Measurements from ENCODE around the gene UBE2H.

Gene UBE2H

GRCh38 chr7:129993275-129993674 lies 40.5 kb upstream of the UBE2H start:
- no peaks in the 10 kb centered on the region for H3K79me2 ChIP-seq (ENCODE audit: insufficient read depth, low read length)
- TF ChIP-seq EZH2phosphoT487 (conservative IDR thresholded peaks at IDR 0.05; ENCODE audit: low read length), result no peak
- no peak for TF ChIP-seq CTCF (IDR thresholded peaks at IDR 0.05; ENCODE audit: insufficient read depth, low read length, poor library complexity, severe bottlenecking)

GRCh38 chr7:129990403-129991192 lies 37.8 kb upstream of the UBE2H start:
- Histone ChIP-seq H3K27ac (ENCODE audit: low read depth, low read length) (no peak overlapping the region), H2AFZ (ENCODE audit: low read depth, low read length, severe bottlenecking) (no peak overlapping the region), H4K20me1 (ENCODE audit: low read depth, low read length) (no peaks in the 10 kb centered on the region), H3K9me2 (replicated peaks; ENCODE audit: insufficient read depth, low read length) (no peaks in the 10 kb centered on the region), H3K27me3 (ENCODE audit: low read length) (no peaks in the 10 kb centered on the region), H3K79me2 (ENCODE audit: insufficient read depth, low read length) (no peaks in the 10 kb centered on the region), H3K4me3 (ENCODE audit: insufficient read depth, low read length, poor library complexity, severe bottlenecking) (no peak overlapping the region), H3F3A (ENCODE audit: insufficient read depth) (no peaks in the 10 kb centered on the region), H3K36me3 (ENCODE audit: low read length) (no peaks in the 10 kb centered on the region), H3K9ac (ENCODE audit: low read length) (no peak overlapping the region), H3K9me3 (ENCODE audit: insufficient read depth, low read length) (no peaks in the 10 kb centered on the region), H3K4me2 (ENCODE audit: low read depth, low read length, poor library complexity, severe bottlenecking) (no peak overlapping the region)
- TF ChIP-seq CTCF (IDR thresholded peaks at IDR 0.05; ENCODE audit: insufficient read depth, low read length, poor library complexity, severe bottlenecking), result no peak
- no peak for TF ChIP-seq EZH2phosphoT487 (conservative IDR thresholded peaks at IDR 0.05; ENCODE audit: low read length)

More at GRCh38 chr7:129993275-129993674, 40.5 kb upstream of the UBE2H start:
- H2AFZ ChIP-seq (ENCODE audit: low read depth, low read length, severe bottlenecking), result no peak overlapping the region
- no peak overlapping the region for H3K9ac ChIP-seq (ENCODE audit: low read length)
- H4K20me1 ChIP-seq (ENCODE audit: low read depth, low read length), result no peaks in the 10 kb centered on the region
- H3K36me3 ChIP-seq (ENCODE audit: low read length), result no peaks in the 10 kb centered on the region
- H3K4me3 ChIP-seq (ENCODE audit: insufficient read depth, low read length, poor library complexity, severe bottlenecking), result no peak overlapping the region
- no peaks in the 10 kb centered on the region for H3K9me3 ChIP-seq (ENCODE audit: insufficient read depth, low read length)
- H3K27ac ChIP-seq (ENCODE audit: low read depth, low read length), result no peak overlapping the region
- H3K4me2 ChIP-seq (ENCODE audit: low read depth, low read length, poor library complexity, severe bottlenecking), result no peak overlapping the region
- no peaks in the 10 kb centered on the region for H3K9me2 ChIP-seq (replicated peaks; ENCODE audit: insufficient read depth, low read length)
- H3F3A ChIP-seq (ENCODE audit: insufficient read depth), result no peaks in the 10 kb centered on the region
- no peaks in the 10 kb centered on the region for H3K27me3 ChIP-seq (ENCODE audit: low read length)

GRCh38 chr7:129989466-129989865 lies 36.7 kb upstream of the UBE2H start:
- no peaks in the 10 kb centered on the region for H3K79me2 ChIP-seq (ENCODE audit: insufficient read depth, low read length)
- no peaks in the 10 kb centered on the region for H3K9me3 ChIP-seq (ENCODE audit: insufficient read depth, low read length)
- H3F3A ChIP-seq (ENCODE audit: insufficient read depth), result no peaks in the 10 kb centered on the region
- no peaks in the 10 kb centered on the region for H3K27me3 ChIP-seq (ENCODE audit: low read length)
- no peak overlapping the region for H3K27ac ChIP-seq (ENCODE audit: low read depth, low read length)
- no peaks in the 10 kb centered on the region for H4K20me1 ChIP-seq (ENCODE audit: low read depth, low read length)
- TF ChIP-seq EZH2phosphoT487 (conservative IDR thresholded peaks at IDR 0.05; ENCODE audit: low read length) (no peak), CTCF (IDR thresholded peaks at IDR 0.05; ENCODE audit: insufficient read depth, low read length, poor library complexity, severe bottlenecking) (no peak)
- no peaks in the 10 kb centered on the region for H3K9me2 ChIP-seq (replicated peaks; ENCODE audit: insufficient read depth, low read length)
- H3K36me3 ChIP-seq (ENCODE audit: low read length), result no peaks in the 10 kb centered on the region
- H3K4me3 ChIP-seq (ENCODE audit: insufficient read depth, low read length, poor library complexity, severe bottlenecking), result no peak overlapping the region
- no peak overlapping the region for H2AFZ ChIP-seq (ENCODE audit: low read depth, low read length, severe bottlenecking)
- no peak overlapping the region for H3K9ac ChIP-seq (ENCODE audit: low read length)
- H3K4me2 ChIP-seq (ENCODE audit: low read depth, low read length, poor library complexity, severe bottlenecking), result no peak overlapping the region
